ENCODE results near the gene ROBO2. TPM values are rescaled to one million over a fixed set of nuclear protein-coding genes. Genes with fewer than 3 reads are reported as not detected.

ROBO2 gene
- total RNA-seq, 1 experiment from 2014 or later = not detected

DNA sequence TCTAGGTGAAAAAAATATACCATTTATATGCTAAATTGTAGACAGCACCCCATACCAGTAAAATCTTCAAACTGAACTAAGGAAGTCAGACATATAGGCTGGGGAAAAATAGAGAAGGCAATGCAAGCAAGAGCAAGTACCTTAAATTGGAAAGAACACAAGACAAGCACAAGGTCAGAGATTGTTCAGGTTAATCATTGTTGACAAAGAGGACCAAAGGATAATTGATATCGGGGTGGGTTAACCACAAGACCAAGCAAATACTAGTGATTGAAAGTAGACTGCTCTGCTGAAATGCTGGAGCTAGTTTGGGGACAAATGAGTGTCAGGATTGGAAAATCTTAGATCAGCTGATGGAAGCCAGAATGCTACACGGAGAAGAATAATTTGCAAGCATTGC, 499.8 kb downstream of the ROBO2 start:
- intact Hi-C loops (cut with micrococcal nuclease) = no loop called here
- TF ChIP-seq EZH2 (IDR thresholded peaks at IDR 0.05) = no peak
- TF ChIP-seq EGR1 (IDR thresholded peaks at IDR 0.05; ENCODE audit: low read depth) = no peak
- TF ChIP-seq SIN3A (IDR thresholded peaks at IDR 0.05; ENCODE audit: low read depth) = no peak
- TF ChIP-seq, protein P1, sequence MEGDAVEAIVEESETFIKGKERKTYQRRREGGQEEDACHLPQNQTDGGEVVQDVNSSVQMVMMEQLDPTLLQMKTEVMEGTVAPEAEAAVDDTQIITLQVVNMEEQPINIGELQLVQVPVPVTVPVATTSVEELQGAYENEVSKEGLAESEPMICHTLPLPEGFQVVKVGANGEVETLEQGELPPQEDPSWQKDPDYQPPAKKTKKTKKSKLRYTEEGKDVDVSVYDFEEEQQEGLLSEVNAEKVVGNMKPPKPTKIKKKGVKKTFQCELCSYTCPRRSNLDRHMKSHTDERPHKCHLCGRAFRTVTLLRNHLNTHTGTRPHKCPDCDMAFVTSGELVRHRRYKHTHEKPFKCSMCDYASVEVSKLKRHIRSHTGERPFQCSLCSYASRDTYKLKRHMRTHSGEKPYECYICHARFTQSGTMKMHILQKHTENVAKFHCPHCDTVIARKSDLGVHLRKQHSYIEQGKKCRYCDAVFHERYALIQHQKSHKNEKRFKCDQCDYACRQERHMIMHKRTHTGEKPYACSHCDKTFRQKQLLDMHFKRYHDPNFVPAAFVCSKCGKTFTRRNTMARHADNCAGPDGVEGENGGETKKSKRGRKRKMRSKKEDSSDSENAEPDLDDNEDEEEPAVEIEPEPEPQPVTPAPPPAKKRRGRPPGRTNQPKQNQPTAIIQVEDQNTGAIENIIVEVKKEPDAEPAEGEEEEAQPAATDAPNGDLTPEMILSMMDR (IDR thresholded peaks at IDR 0.05 in 2 of 3, conservative IDR thresholded peaks at IDR 0.05 in 1 of 3; ENCODE audit: borderline replicate concordance in 1 of 3, insufficient read depth in 1 of 3, low read depth in 2 of 3, low read length in 2 of 3) = no peak
- TF ChIP-seq, protein P2, sequence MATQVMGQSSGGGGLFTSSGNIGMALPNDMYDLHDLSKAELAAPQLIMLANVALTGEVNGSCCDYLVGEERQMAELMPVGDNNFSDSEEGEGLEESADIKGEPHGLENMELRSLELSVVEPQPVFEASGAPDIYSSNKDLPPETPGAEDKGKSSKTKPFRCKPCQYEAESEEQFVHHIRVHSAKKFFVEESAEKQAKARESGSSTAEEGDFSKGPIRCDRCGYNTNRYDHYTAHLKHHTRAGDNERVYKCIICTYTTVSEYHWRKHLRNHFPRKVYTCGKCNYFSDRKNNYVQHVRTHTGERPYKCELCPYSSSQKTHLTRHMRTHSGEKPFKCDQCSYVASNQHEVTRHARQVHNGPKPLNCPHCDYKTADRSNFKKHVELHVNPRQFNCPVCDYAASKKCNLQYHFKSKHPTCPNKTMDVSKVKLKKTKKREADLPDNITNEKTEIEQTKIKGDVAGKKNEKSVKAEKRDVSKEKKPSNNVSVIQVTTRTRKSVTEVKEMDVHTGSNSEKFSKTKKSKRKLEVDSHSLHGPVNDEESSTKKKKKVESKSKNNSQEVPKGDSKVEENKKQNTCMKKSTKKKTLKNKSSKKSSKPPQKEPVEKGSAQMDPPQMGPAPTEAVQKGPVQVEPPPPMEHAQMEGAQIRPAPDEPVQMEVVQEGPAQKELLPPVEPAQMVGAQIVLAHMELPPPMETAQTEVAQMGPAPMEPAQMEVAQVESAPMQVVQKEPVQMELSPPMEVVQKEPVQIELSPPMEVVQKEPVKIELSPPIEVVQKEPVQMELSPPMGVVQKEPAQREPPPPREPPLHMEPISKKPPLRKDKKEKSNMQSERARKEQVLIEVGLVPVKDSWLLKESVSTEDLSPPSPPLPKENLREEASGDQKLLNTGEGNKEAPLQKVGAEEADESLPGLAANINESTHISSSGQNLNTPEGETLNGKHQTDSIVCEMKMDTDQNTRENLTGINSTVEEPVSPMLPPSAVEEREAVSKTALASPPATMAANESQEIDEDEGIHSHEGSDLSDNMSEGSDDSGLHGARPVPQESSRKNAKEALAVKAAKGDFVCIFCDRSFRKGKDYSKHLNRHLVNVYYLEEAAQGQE (IDR thresholded peaks at IDR 0.05; ENCODE audit: low read depth) = no peak
- no peak for TF ChIP-seq POLR2A (IDR thresholded peaks at IDR 0.05; ENCODE audit: borderline replicate concordance, extremely low read depth, insufficient read depth, insufficient read length)
- Histone ChIP-seq H4K20me1 (ENCODE audit: insufficient read depth) (no peaks in the 10 kb centered on the region), H3K36me3 (ENCODE audit: control insufficient read depth in 1 of 2, insufficient read depth in 2 of 2, low read length in 2 of 2) (no peaks in the 10 kb centered on the region), H3K9me3 (ENCODE audit: control insufficient read depth in 1 of 2, insufficient read depth in 1 of 2, low read depth in 1 of 2, low read length in 2 of 2) (peaks cover 6 to 12% of the 10 kb centered on the region in 2 experiments; a peak in 2 of 4 replicates), H3K4me1 (ENCODE audit: control insufficient read depth in 1 of 2, insufficient read depth in 2 of 2, low read length in 2 of 2) (no peaks in the 10 kb centered on the region), H3K79me2 (ENCODE audit: insufficient read depth, low read length) (no peaks in the 10 kb centered on the region), H3K9ac (ENCODE audit: low read length) (no peak overlapping the region), H2AFZ (ENCODE audit: low read depth, low read length, poor library complexity, severe bottlenecking) (no peak overlapping the region), H3K4me2 (ENCODE audit: low read length) (no peak overlapping the region), H3K27ac (ENCODE audit: low read depth, low read length) (no peak overlapping the region), H3K27me3 (ENCODE audit: insufficient read depth, low read length) (no peaks in the 10 kb centered on the region), H3K4me3 (replicated peaks in 1 of 2; ENCODE audit: low read depth in 1 of 2, low read length in 2 of 2) (no peak overlapping the region), H3K9me2 (ENCODE audit: insufficient read depth) (no peaks in the 10 kb centered on the region)
- ATAC-seq = no peak
- ChIA-PET CTCF (no interaction called here), RAD21 (ENCODE audit: low non-redundant PET in 1 of 2, low total read pairs in 2 of 2, uncharacterized antibody in 2 of 2, unreplicated experiment in 2 of 2) (no interaction called here), POLR2A (no interaction called here)
- BruUV-seq (replicated peaks) = no TSS peak
- no peak for DNase-seq (ENCODE audit: low read depth, low spot score)

Measured in HCT116 (cell line).